ENCODE results near the gene SNTB2.

The SNTB2 gene

DNA sequence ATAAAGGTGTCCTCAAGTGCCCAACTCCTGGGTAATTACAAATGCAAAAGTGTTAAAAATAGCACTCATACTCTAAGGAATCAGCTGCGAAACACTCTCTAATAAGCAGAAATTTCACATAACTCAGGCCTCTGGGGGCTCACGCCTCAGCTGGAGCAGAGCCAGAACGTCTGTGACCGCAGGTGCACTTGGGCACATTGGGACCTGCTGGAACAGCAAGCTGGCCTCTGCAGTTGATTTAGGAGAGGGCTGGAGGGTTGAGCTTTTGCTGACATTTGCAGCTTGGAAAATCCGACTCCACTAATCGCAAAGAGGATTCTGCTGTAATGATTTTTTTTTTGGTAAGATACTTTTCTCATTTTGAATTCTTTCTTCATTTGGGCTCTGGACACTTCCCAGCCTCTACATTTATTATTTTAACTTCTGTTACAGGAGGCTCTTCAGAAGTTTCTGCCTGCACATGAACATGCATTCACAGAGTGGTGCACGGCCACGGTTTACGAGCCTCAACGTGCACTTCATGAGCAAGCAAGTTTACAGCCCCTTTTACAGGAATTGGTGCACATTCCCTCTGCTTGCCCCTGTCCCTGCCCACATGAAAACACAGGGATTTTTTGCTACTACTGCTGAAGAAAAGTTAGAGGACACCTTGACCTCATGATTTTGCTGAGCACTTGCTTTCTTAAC, 4.1 kb upstream of the SNTB2 start:
- DNase-seq = no peak

DNA sequence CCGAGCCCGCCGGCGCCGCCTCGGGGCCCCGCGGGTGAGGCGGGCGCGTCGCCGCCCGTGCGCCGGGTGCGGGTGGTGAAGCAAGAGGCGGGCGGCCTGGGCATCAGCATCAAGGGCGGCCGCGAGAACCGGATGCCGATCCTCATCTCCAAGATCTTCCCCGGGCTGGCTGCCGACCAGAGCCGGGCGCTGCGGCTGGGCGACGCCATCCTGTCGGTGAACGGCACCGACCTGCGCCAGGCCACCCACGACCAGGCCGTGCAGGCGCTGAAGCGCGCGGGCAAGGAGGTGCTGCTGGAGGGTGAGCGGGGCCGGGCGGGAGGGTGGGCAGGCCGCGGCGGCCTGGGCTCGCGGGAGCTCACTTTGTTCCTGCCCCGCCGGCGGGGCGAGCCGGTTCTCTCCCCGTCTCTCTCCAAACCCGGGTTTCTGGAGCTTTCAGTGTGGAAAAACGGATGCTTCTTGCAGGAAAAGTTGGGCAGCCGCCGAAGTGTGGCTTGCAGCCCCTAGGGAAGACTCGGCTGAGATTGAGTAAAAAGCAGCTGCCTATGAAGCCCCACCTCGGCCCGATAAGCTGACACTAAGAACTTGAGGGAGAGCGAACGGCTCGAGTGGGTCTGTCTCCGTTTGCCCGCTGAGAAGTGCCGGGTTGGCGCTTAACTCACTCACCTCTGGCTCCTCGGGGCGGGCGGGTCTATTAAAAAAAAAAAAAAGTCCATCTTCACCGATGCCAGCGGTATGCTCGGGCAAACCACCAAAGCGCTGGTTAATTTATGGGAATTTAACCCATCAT, 677 bp downstream of the SNTB2 start:
- peak; percentile 40 to 69 for DNase-seq

DNA sequence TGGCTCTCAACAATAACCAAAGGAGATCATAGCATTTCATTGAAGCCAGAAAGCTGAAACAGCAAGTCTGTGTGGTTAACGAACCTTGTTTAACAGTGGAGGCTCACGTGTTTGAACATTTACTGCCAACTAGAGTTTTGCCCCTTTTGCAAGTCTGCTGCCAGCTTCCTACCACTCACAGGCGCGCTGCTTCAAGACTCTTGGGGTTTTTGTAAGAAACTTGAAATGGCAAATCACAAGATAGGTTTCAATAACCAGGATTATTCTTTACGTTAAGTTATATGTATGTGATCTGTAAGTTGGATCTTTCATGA, 1.2 kb downstream of the SNTB2 start:
- peak in 1 of 2 experiments; percentile 25 for DNase-seq

DNA sequence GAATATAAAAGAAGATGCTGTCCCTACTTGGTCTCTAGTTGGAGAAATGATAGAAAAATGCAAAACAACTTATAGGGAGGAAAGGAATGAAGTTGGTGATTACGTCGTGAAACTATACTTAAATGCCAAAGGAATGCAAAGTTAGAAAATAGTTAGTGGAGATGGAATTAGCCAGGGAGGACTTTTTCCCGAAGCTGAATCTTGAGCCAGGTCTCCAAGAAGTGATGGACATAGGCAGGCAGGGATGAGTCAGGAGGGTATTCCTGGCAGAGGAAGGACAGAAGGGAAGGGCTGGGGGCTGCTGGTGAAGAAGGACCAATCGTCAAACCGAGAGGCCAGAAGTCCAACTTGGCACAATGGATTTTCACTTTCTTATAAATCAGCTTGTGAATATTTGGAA, 1.8 kb downstream of the SNTB2 start:
- DNase-seq = no peak

DNA sequence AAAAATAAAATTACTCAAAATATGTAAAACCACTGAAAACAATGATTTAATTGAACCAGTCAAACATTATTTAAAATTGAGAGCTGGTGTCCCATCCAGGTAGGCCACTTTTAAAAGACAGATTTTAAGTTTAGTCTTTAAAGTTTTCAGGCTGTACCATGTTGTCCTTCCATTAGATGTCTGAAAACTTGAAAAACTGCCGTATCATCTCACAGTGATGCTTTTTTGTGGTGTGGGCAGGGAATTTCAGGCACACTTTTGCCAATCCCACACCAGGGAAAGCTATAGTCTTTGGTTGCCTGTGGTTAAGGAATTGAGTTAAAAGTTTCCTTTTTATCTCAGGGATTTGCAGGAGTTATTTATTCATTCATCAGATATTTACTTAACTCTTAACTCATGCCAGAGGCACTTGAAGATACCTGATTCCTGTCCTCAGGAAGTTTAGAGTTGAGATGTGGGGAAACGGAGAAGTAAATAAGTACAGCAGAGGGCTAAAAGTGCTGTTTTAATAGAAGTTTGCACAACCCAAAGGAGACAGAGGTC, 3.2 kb downstream of the SNTB2 start:
- DNase-seq = no peak

DNA sequence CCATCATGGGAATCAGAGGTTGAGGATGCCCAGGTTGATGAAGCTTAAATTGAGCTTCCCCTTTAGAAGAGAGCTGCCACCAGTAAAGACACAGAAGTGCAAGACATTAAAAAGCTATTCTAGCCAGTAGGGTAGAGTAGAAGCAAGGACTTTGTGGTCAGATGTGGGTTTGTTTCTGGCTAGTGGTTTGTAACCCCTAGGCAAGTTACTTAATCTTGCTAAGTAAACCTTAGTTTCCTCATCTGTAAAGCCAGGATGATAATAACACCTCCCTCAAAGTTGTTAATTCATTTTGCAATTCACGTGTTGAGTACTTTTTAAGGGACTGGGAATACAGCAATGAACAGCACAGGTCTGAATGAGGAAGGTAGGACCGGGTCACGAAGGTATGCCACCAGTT, 3.6 kb downstream of the SNTB2 start:
- no peak for DNase-seq

DNA sequence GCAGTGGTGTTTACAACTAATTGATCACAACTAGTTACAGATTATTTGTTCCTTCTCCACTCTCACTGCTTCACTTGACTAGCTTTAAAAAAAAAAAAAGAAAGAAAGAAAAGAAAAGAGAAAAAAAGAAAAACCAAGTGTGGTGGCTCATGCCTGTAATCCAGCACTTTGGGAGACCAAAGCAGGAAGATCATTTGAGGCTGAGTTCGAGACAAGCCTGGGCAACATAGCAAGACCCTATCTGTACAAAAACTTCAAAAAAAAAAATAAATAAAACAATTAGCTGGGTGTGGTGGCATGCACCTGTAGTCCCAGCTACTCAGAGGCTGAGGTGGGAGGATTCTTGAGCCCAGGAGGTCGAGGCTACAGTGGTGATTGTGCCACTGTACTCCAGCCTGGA, 4.2 kb downstream of the SNTB2 start:
- DNase-seq = no peak

DNA sequence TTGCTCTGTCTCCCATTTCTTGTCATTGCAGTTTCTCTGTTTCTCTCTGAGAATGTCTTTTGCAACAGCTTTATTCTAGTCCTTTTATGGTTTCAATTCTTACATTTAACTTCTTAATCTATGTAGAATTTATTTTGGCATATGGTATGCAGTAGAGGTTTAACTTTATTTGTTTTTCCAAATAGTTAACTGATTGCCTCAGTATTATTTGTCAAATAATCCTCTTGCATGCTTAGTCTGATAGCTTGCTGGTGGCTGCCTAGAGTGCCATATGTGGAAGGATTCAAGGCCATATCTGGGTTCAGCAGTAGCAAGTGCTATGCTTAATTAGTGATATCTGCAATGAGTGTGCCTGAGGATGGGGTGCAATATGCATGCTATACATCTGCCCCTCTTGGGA, 6.9 kb downstream of the SNTB2 start:
- no peak for DNase-seq

DNA sequence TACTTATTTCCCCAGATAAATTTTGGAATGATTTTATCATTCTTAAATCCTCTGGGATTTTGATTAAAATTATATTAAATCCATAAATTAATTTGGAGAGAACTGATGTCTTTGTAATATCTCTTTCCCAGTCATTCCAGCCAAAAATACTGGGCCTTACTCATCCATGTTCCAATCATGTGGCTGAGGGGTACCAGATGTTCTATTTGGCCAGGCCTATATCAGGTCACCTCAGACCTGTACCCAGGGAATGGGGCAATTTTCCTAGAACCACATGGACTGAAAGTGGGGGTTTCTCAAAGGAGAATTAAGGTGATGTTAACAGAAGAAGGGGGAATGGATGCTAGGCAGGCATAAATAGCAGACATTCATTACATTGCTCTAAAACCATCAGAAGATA, 7.5 kb downstream of the SNTB2 start:
- no peak for DNase-seq

DNA sequence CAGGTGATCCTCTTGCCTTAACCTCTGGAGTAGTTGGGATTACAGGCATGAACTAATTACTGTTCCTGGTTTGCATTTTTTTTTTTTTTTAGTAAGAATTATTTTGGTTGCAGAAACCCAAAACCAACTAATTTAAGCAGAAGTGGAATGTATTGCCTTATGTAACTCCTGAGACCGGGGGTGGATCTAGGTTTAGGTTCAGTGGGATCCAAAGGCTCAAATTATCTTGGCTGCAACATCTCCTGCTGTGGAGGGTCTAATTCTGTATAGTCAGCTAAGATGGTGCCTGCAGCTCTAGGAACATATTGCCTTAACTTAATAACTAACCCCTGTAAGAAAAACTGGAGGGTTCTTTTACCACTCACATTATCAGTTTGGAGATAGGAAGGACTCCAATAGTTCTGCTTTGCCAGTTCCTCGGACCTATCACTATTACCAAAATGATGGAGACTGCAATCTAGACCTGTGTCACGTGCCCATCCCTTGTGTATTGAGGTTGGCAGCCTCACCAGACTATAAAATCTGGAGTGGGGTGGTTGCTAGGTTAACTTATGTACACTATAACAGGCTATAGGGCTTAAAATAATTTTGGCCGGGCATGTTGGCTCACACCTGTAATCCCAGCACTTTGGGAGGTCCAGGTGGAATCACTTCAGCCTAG, 8.5 kb downstream of the SNTB2 start:
- DNase-seq = no peak

DNA sequence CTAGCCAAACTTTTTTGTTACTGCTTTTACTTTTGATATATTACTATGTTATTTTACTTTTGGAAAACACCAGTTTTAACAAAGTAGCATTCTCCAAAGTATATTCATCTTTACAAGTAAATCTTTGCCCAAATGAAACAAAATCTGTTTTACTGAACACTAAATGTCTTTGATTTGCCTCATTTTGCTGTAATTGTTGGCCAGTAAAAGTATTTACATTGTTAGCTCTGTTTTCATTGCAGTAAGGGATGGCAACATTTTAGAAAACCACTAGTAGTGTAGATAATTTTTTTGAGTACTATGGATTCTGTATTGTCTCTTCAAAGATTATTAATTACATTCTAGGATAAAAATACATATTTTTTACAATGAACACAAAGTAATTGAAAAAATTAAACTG, 10.6 kb downstream of the SNTB2 start:
- DNase-seq = no peak

DNA sequence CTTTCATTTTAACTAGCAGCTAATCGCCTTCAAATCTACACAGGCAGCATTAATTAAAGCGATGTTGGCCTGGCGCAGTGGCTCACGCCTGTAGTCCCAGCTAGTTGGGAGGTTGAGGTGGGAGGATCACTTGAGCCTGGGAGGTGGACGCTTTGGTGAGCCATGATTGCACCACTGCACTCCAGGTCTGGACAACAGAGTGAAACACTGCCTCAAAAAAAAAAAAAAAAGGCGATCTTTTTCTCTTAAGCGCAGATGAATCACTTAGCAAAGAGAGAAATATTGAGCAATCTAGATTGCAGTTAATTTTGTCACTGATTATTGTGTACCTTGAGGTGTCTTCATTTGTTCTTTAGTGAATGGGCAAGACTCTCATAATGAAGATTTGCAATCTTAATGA, 12.4 kb downstream of the SNTB2 start:
- no peak for DNase-seq

DNA sequence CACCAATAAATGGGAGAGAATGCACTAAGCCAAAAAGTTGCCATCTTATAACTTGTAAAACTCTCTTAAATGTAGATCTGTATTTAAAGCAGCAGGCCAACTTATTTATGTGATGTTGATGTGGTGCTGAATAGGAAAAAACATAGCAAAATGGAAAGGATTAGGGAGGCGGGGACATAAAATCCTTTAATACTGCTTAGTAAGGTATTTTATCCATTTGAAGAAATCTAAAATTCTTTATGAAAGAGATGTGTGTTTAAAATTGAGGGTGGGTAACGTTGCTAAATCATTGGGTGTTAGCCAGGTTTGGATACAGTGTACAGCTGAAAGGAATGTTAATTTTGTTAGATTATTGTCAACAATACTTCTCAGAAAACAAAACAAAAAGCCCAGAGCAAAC, 14.3 kb downstream of the SNTB2 start:
- no peak for DNase-seq

DNA sequence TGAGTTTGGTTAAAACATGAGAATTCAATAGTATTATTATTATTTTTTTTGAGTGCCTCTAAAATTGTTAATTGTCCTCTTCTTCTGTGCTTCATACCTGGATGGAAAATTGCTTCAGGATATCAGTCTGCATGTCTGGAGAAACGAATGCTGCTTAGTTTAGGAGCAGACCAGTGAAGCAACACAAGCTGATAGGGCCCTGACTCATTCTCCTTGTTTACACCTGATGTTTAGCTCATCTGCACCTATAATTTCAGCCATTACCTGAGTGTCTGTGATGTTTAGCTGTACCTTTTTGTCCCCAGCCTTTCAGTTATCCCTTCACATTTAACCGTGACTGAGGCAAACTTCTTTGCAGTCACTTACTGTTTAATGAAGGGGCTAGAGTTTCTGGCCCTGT, 14.8 kb downstream of the SNTB2 start:
- DNase-seq = no peak

DNA sequence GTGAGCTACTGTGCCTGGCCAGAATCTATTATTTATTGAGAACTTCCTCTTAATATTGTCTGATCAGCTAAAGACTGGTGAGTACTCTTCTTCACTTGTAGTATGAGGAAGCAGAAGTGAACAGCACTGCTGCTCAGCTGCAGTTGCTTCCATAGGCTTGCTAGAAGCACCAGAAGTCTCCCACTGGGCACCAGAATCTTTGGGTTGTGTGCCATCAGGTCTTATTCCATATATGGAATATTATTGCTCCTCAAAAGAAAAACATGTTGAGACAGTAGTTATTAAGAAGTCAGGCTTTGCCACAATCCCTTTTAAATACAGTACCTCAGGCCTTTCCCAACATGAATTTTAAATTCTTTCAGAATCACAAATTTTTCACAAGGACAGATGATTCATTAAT, 17.2 kb downstream of the SNTB2 start:
- DNase-seq = no peak

DNA sequence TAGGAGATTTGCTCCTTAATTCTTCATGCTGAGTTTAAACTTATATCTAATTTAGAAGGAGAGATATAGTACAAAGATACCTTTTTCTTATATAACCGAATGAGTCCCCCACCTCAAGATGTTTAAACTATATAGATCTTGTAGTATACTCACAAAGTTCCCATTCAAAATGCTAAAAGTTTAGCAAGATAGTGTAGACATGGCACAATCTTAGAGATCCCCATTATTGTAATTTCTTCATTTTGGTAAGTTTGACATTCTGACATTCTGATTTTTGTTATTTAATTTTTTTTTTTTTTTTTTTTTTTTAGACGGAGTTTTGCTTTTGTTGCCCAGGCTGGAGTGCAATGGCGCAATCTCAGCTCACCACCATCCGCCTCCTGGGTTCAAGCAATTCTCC, 22.8 kb downstream of the SNTB2 start:
- no peak for DNase-seq

DNA sequence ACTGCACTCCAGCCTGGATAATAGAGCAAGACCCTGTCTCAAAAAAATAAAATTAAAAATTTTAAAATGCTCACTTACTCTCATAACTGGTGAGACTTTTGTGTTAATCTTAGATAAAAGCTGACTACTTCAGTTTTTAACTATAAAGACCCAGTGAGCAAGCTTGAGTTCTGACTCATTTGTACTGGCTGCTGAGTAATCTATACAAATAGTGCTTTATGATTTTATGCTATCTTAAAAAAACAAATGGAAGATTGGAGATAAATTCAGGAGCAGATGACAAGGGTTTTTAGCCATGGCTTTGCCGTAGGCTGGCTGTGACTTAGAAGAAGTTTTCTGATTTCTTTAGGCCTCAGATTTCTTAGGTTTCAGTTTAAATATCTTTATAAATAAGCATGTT, 30.5 kb downstream of the SNTB2 start:
- no peak for DNase-seq

DNA sequence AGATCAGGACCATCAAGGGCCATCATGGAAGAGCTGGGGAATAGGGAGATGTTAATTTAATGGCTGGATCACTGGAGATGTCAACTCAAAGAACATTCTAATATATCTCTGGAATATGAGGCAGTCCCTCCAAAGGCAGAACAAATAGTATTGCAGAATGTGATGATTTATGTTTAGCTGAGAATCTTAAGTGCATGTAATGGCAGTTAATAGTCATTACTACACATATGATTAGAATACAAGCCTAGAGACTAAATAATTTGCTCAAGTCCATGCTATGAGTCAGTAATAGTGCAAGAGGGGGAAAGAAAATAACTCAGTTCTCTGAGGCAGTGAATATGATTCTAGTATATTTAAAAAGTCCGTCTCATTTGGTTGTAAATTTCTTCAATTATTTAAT, 32.3 kb downstream of the SNTB2 start:
- DNase-seq = no peak

DNA sequence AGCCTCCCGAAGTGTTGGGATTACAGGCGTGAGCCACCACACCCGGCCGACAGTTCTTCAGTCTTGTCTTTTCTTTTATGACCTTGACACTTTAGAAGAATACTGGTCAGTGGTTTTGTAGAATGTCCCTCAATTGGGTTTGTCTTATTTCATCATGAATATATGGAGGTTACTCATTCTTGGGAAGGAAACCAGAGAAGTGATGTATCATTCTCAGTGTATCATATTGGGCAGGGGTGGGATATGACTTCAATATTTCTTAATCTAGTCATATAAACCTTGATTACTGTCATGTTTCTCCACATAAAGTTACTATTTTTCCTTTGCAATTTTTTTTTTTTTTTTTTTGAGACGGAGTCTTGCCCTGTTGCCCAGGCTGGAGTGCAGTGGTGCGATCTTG, 36.9 kb downstream of the SNTB2 start:
- no peak for DNase-seq

DNA sequence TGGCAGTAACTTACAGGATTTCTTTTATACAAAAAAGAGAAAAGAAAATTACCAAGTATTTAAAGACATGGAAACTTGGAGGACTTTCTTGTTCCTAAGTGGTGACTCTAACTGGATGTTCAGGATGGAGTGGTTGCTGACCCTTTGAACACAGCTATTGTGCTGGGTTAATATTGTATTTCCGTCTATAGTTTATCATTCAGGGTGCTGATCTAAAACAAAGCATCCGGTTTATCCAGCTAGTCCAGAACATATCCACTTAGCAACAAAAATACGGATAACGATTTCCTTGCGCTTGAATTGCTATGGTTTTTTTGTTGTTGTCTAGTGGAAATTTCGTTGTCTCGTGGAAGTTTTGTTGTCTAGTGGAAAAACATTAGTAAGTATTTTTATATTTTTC, 38.2 kb downstream of the SNTB2 start:
- DNase-seq = no peak

DNA sequence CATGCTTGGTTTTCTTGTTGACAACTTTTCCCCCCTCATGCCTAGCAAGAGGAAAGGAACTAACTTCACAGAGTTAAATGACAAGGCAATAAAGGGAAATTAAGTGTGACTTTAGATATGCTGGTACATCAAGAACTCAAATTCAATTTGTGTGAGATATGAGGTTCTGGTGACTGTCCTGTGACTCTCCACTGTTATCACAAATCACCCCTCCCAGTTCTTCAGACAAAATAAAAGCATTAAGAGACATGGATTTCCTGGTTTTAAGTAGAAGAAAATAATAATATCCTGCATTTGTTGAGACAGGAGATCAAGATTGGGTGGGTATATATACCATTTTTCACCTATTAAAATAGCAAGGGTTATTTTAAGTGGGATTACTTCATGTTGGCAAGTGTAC, 46.2 kb downstream of the SNTB2 start:
- no peak for DNase-seq

DNA sequence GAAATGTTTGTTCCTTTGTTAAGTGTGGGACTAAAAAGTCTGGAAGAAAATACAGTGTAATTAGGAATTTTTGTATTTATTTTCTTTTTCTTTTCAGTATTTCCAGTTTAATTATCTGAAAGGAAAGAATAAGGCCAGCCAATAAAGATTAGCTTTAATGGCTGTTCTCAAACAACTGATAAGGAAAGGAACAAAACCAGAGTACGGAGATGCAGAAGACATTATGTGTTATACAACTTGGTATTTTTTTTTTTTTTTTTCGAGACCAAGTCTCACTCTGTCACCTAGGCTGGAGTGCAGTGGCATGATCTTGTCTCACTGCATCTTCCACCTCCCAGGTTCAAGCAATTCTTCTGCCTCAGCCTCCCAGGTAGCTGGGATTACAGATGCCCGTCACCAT, 47.5 kb downstream of the SNTB2 start:
- DNase-seq = no peak

DNA sequence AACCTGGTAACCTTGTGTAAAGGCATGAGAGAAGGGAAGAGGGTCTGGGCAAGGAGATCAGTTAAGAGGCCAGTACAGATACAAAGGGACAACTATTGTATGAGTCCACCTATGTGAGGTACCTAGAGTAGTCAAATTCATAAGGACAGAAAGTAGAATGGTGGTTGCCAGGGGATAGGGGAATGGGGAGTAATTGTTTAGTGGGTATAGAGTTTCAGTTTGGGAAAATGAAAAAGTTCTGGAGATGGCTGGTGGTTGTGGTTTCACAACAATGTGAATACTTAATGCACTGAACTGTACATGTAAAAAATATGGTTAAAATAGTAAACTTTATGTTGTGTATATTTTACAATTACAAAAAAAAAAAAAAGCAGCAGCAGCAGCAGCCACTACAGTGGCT, 49.4 kb downstream of the SNTB2 start:
- DNase-seq = no peak

DNA sequence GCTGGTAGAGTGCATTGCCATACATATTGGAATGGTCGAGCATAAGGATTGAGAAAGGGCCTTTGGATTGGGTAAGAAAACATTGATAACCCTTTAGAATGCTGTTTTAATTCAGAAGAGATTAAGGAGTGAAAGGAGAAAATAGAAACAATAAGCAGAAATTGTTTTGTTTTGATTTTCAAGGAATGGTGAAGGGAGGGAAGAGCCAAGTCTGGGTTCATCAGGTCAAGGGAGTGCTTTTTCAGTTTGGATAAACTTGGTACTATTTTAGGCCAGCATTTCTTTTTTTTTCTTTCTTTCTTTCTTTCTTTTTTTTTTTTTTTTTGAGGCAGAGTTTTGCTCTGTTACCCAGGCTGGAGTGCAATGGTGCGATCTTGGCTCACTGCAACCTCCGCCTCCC, 50.3 kb downstream of the SNTB2 start:
- DNase-seq = no peak
